GM23338 (cell line): ENCODE measurements around the gene PALM. TPM values are rescaled to one million over a fixed set of nuclear protein-coding genes. Genes with fewer than 3 reads are reported as not detected.

Experiments
- CREB1 ChIP-seq: fragments of 250-450 bp; sonication (Bioruptor Pico); IDR thresholded peaks from 2 replicates; pipeline ENCODE4 v1.5.0; 2020; ENCODE audit warnings: low read depth, mild to moderate bottlenecking, moderate library complexity
- EZH2 ChIP-seq: fragments of 200-600 bp; sonication (generic); IDR thresholded peaks from one replicate; pipeline ENCODE4 v1.8.0; 2017; ENCODE audit warnings: antibody characterized with exemption, mild to moderate bottlenecking, low read depth; ENCODE audit not compliant: unreplicated experiment
- POLR2AphosphoS5 ChIP-seq: IDR thresholded peaks from 2 replicates; pipeline ENCODE4 v1.6.1; 2016; ENCODE audit warnings: antibody characterized with exemption, low read depth
- STAT1 ChIP-seq: IDR thresholded peaks from one replicate; pipeline ENCODE4 v1.6.1; 2016; ENCODE audit warnings: antibody characterized with exemption; ENCODE audit not compliant: unreplicated experiment
- polyA plus RNA-seq: library from polyadenylated mRNA; unstranded; fragments of >200 nt; fragmentation: Nextera tagmentation; extraction: Ambion mirVana; gene quantifications from 2 replicates; pipeline ENCODE4 v1.2.1, GENCODE V29; 2016
- total RNA-seq: library from RNA; depleted of rRNA; stranded (reverse); fragments of >200 nt; shearing (Covaris generic); gene quantifications from 2 replicates; pipeline ENCODE4 v1.2.3, GENCODE V29; 2014
- TF ChIP-seq, protein P1 (sequence below): fragments of 250-450 bp; sonication (Bioruptor Pico); IDR thresholded peaks from 2 replicates; pipeline ENCODE4 v1.5.0; 2020; ENCODE audit warnings: mild to moderate bottlenecking, moderate library complexity
- TF ChIP-seq, protein P2 (sequence below): IDR thresholded peaks from one replicate; pipeline ENCODE4 v1.6.1; 2018; ENCODE audit warnings: antibody characterized with exemption; ENCODE audit not compliant: unreplicated experiment

Gene PALM
- total and polyA plus RNA-seq, 2 experiments from 2014 or later = 3.8 to 26.1 TPM

DNA sequence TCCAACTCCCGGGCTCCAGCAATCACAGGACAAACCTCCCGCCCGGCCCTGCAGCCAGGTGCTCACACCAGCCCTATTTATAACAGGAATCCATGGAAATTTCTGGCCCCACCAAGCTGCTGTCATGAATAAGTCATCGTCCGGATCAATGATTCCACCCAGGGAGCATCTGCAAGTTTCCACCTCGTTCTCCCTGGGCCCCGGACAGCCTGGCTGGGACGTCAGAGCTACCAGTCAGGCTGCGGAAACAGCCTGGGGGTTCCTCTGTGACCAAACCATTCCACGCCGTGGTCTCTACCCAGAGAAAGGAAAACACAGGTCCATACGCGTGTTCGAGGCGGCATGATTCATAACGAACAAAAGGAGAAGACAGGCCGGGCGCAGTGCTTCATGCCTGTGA is 67.8 kb downstream of the PALM start (continued):
- TF ChIP-seq, protein P1, sequence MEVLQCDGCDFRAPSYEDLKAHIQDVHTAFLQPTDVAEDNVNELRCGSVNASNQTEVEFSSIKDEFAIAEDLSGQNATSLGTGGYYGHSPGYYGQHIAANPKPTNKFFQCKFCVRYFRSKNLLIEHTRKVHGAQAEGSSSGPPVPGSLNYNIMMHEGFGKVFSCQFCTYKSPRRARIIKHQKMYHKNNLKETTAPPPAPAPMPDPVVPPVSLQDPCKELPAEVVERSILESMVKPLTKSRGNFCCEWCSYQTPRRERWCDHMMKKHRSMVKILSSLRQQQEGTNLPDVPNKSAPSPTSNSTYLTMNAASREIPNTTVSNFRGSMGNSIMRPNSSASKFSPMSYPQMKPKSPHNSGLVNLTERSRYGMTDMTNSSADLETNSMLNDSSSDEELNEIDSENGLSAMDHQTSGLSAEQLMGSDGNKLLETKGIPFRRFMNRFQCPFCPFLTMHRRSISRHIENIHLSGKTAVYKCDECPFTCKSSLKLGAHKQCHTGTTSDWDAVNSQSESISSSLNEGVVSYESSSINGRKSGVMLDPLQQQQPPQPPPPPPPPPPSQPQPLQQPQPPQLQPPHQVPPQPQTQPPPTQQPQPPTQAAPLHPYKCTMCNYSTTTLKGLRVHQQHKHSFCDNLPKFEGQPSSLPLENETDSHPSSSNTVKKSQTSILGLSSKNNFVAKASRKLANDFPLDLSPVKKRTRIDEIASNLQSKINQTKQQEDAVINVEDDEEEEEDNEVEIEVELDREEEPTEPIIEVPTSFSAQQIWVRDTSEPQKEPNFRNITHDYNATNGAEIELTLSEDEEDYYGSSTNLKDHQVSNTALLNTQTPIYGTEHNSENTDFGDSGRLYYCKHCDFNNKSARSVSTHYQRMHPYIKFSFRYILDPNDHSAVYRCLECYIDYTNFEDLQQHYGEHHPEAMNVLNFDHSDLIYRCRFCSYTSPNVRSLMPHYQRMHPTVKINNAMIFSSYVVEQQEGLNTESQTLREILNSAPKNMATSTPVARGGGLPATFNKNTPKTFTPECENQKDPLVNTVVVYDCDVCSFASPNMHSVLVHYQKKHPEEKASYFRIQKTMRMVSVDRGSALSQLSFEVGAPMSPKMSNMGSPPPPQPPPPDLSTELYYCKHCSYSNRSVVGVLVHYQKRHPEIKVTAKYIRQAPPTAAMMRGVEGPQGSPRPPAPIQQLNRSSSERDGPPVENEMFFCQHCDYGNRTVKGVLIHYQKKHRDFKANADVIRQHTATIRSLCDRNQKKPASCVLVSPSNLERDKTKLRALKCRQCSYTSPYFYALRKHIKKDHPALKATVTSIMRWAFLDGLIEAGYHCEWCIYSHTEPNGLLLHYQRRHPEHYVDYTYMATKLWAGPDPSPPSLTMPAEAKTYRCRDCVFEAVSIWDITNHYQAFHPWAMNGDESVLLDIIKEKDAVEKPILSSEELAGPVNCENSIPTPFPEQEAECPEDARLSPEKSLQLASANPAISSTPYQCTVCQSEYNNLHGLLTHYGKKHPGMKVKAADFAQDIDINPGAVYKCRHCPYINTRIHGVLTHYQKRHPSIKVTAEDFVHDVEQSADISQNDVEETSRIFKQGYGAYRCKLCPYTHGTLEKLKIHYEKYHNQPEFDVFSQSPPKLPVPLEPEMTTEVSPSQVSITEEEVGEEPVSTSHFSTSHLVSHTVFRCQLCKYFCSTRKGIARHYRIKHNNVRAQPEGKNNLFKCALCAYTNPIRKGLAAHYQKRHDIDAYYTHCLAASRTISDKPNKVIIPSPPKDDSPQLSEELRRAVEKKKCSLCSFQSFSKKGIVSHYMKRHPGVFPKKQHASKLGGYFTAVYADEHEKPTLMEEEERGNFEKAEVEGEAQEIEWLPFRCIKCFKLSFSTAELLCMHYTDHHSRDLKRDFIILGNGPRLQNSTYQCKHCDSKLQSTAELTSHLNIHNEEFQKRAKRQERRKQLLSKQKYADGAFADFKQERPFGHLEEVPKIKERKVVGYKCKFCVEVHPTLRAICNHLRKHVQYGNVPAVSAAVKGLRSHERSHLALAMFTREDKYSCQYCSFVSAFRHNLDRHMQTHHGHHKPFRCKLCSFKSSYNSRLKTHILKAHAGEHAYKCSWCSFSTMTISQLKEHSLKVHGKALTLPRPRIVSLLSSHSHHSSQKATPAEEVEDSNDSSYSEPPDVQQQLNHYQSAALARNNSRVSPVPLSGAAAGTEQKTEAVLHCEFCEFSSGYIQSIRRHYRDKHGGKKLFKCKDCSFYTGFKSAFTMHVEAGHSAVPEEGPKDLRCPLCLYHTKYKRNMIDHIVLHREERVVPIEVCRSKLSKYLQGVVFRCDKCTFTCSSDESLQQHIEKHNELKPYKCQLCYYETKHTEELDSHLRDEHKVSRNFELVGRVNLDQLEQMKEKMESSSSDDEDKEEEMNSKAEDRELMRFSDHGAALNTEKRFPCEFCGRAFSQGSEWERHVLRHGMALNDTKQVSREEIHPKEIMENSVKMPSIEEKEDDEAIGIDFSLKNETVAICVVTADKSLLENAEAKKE = no peak
- no peak for TF ChIP-seq POLR2AphosphoS5
- no peak for TF ChIP-seq STAT1
- TF ChIP-seq CREB1 (CRISPR knock-in tag) = no peak
- no peak for TF ChIP-seq EZH2
- TF ChIP-seq, protein P2, sequence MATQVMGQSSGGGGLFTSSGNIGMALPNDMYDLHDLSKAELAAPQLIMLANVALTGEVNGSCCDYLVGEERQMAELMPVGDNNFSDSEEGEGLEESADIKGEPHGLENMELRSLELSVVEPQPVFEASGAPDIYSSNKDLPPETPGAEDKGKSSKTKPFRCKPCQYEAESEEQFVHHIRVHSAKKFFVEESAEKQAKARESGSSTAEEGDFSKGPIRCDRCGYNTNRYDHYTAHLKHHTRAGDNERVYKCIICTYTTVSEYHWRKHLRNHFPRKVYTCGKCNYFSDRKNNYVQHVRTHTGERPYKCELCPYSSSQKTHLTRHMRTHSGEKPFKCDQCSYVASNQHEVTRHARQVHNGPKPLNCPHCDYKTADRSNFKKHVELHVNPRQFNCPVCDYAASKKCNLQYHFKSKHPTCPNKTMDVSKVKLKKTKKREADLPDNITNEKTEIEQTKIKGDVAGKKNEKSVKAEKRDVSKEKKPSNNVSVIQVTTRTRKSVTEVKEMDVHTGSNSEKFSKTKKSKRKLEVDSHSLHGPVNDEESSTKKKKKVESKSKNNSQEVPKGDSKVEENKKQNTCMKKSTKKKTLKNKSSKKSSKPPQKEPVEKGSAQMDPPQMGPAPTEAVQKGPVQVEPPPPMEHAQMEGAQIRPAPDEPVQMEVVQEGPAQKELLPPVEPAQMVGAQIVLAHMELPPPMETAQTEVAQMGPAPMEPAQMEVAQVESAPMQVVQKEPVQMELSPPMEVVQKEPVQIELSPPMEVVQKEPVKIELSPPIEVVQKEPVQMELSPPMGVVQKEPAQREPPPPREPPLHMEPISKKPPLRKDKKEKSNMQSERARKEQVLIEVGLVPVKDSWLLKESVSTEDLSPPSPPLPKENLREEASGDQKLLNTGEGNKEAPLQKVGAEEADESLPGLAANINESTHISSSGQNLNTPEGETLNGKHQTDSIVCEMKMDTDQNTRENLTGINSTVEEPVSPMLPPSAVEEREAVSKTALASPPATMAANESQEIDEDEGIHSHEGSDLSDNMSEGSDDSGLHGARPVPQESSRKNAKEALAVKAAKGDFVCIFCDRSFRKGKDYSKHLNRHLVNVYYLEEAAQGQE = no peak
